HG02840 (cell line): ENCODE data around the gene ARX.

Experiments used
- ATAC-seq: cut with Tn5 transposase; IDR thresholded peaks from one replicate; pipeline ENCODE4 v1.9.1; 2021; ENCODE audit warnings: mild to moderate bottlenecking, moderate library complexity, moderate number of reproducible peaks; ENCODE audit not compliant: unreplicated experiment, low FRiP score

ARX gene

DNA sequence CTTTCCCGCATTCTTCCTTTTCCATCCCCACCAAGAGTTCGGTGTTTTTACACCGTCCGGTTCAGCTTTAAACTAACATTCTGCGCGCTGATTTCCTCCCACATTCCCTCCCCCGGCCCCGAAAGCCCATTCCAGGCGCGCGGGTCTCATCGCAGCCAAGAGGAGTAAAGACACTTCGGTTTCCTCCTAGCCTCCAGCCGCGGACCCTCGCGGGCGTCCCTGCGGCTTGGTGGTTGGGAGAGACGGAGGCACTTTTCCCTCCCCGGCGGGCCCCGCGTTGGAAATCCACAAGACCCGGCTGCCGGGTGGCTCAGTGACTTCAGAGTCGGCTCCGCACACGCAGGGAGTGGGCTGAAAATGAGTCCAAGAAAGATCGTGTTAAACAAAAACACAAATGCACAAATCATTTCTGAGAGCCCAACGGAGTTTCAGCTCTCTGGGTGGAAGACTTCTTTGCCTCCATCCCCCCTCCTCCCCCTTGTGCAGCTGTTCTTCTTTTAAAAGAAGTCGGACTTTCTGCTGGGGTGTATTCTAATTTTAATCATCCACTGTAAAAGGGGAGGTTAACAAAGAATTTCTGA lies 2.0 kb upstream of the ARX start:
- no peak for ATAC-seq

GRCh38 chrX:25016938-25017598 lies 1.3 kb upstream of the ARX start:
- ATAC-seq = no peak

DNA sequence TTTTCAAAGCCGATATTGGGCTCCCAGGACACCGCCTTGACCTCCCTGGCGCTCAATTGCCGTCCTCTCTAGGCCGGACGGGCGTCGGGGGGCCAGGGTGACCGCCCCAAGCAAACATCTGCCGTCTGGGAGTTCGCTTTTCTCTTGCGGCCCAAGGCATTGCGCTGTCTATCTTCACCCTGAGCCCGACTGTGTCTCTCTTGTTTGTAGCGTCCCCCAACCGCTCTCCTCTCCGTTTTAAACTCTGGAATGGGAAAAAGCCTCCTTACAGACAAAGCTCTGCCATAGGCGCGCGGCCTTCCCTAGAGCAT lies 551 bp upstream of the ARX start:
- ATAC-seq = no peak

DNA sequence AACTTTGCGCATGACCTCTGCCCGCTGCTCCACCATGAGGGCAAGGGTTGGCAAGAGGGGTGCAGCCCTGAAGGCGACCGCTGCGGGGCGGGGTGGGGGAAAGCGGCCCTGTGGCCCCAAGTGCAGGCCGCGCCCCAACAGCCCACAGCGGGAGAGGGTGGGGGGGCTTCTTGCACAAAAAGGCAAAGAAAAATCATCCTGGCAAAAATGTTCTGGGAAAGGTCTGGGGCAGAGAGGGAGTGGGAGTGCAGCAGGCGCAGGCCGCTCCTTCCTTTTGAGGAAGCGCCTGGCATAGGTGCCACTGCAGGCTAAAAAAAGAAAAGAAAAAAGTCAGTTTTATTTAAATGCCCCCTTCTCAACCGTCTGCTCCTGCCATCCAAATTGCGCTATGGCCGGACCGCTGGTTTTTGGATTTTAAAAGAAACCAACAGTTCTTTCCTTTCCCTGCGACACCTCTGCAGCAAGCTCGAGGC lies 1.4 kb downstream of the ARX start:
- no peak for ATAC-seq

DNA sequence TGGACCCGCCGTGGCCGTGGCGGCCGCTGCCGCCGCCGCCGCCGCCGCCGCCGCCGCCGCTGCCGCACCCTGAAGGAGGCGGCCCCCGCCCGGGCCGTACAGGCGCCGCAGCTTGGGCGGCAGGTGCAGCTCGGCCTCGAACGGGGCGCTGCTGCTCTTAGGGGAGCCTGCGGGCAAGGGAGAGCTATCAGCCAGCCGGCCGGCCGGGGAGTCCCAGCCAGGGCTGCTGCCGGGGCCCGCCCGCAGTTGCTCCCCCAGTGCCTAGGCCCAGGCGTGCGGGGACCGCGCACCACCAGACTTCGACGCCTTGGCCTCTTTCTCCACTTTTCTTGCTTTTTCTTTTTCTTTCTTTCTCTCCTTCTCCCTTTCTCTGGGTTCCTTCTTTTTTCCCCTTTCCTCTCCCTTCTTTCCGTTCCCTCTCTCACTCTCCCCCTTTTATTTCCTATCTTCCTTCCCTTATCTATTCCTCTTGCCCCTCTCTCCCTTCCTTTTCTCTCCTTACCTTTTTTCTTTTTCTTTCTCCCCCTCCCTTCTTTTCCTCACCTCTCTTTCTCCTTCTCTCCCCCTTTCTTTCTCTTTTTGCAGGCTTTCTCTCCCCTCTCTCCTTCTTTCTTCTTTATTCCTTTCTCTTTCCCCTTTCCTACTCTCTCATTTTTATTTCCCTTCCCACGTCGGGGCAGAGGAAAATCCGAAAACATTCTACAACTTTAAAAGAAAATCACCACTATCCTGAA lies 2.0 kb downstream of the ARX start:
- no peak for ATAC-seq

DNA sequence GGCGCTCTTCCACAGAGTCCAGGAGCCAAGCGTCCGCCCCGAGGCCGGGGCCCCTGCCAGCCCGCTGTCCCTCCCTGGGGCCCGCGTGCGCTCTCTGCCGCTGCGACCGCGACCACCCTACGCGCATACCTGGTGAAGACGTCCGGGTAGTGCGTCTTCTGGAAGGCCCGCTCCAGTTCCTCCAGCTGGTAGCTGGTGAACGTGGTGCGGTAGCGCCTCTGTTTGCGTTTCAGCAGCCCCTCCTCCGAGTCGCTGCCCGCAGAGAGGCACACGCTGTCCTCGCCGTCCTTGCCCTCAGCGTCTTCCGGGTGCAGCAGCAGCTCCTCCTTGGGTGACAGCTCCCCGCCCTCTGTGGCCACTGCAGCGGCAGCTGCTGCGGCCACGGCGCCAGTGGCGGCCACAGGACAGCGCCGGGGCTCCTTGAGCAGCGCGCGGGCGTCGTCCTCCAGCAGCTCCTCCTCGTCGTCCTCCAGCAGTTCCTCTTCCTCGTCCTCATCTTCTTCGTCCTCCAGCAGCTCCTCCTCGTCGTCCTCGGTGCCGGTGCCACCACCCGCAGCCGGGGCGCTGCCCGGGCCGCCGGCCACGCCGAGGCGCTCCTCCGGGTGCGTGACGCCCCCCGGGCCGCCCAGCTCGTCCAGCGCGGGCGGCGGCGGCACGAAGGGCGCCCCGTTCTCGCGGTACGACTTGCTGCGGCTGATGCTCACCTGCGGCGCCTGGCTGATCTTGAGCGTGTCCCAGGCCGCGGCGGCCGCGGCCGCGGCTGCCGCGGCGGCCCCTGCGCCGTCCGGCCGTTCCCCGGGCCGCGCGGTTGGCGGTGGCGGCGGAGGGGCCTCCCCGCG lies 2.8 kb downstream of the ARX start:
- ATAC-seq = no peak

DNA sequence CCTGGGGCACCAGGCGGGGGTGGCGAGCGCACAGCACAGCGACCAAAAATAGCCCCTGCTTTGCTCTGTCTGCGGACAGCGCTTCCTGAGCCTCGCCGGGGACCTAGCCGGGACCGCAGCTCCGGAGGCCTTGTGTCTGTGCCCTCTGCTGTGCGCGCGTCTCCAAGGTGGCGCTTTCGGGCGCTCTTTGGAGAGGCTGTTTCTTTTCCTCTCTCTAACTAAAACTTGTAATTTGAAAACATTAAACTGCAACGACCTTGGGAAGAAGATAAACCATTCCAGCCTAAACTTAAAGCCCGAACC lies 3.4 kb downstream of the ARX start:
- ATAC-seq = no peak

DNA sequence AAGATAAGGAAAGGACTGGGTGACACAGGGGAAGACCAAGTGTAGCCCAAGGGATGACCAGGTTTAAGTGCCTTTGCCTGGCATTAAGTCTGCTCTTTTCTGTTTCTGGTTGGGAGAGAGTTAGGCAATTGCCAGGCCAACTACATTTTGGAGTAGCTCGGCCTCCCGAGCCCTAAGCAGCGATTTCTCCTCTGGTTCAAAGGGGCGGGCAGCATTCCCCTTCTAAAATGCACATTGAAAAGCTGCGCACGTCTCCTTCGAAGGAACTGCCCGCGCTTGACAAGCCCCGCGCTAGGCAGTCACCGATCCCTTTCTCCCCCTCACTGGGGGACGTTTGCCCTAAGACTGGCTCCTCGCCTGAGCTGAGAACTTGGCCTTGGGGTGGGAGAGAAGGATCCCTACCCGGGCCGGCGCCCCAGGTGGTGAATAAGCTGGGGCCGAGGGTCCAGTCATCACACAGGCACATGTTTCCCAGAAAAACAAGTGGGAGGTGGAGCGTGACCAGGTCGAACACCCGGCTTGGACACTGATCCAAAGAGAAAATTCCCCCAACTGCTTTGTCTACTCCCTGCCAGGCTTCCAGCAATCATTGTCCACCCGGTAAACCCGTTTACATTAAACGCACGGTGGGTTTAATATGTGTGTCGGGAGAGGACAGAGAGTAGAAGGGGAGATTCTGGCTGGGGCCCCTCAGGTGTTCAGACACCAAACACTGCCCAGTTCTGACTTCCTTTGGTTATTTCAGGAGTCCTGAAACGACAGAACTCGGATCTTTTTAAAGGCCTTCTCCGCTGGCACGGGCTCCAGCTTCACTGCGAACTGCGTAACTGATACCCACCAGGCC lies 4.0 kb downstream of the ARX start:
- no peak for ATAC-seq

DNA sequence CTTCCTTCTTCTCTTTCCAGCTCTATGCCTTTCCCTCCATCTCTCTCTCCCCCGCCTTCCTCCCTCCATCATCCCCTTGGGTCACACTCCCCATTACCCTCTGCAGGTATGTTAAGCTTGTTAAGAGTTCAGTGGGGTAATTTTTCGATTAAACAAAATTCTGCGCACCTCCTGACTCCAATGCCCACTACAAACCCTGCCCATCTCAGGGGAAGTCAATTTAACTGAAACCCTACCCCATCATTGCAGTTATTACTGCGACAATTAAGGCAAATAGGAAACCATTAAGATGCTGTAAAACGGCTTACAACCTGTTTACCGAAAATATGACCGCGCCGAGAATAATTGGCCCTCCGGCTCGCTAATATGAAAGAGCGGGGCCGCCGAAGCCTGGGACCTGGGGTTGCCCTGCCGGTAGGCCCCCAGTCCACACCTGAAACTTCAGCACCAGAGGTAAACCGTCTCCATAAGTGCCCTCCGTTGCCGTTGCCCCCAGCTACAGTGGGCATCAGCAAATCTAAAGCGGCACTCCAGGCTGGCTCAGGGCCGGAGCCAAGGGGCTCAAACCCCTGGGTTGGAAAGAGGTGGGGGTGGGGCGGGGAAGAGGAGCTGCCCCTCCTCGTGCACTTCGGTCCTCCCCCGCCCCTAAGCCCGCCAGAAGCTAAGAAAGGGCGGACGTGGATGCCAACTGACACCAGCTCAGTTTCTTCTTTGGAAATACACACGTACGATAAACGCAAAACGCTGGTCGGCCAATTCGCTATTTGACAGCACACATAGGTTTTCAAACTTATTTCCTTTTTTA lies 4.8 kb downstream of the ARX start:
- ATAC-seq = no peak

GRCh38 chrX:25009407-25009806 lies 6.4 kb downstream of the ARX start:
- no peak for ATAC-seq

DNA sequence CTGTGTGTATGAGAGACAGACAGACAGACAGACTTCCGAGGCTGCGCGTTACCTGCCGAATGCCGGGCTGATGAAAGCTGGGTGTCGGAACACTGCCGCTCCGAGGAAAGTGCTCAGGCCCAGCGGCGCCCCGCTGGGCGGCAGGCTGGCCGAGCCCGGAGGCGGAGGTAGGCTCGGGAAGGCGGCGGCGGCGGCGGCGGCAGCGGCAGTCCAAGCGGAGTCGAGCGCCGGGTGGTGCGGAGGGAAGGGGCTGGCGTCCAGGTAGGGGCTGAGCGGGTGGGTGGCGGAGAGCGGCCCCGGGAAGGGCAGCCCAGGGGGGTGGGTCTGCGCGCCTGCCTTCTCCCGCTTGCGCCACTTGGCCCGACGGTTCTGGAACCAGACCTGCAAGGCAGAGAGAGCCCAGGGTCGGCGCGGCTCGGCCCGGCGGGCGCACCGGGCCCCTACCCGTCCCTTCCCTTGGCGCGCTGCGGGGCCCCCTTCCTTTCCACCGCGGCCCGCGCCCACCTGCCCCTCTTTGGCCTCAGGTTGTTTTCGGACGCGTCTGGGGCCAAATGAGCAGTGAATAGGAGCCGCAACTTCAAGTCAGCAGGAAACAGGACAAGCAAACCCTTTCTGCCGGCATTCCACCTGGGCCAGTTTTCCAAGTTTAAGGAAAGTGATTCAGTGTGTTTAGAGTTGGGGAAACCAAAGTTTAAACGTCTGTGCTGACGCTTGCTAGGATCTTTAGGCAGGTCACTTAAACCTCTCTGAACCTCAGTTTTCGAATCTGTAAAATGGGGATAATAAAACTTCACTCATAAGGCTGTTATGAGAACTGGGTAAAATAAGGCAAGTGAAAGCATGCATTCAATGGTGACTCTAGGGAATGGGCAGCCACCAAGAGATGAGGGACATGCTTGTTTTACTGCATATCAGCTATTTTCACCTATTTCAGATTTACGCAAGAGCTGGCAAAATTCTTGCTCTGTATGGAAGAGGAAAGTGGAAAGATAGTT lies 8.4 kb downstream of the ARX start:
- no peak for ATAC-seq

DNA sequence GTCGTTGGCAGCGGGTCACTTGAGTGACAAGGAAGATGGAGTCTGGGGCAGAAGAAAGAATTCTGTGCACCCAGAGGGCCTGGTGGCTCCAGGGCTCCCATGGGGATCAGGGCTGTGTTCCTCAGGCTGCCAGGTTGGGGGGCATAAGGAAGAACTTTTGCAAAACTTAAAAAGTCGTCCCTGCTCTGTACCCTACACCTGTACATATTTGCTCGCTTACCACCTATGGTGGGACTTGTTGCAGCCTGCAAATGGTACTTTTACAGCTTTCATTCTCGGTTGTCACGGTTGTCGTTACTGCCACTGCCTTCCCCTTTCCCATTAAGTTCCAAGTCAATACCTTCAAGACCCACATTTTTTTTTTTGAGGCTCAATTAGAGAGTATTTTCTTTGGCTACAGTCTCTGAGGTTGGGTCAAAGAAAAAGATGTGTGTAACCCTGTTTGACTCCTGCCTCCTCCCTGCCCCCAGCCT lies 9.1 kb downstream of the ARX start:
- no peak for ATAC-seq

DNA sequence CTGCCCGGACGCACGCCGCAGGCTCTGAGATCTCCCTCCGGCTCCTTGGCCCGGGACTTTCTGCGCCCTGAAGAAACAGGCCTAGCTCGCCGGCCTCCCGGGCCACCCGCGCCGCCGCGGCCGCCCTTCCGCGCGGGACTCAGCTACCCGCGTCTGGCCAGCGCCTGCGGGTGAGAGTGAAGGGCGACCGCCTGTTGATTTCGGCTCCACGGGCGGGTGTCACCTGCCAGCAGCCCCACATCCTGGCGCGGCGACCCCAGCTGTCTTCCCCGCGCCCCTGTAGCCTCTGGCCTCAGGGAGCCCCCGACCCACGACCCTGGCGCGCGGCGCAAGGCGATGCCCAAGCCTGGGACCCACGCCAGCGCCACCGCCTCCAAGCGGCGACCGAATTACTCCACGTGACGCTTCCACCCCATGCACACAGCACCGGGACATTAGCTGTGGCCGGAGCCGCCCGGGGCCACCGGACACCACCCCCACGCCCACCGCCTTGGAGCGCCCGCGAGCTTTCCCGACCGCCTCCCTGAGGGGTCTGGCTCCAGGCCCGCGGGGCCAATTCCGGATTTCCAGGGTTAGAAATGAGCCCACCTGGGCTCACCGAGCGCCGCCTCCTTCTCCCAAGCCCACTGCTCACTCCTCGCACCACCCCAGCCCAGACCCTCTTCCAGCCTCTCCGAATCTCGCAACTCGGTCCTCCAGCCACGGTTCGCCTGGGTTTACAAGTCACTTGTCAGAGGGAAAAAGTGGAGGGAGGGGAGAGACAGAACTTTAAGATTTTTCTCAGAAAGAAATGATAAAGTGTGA lies 10.2 kb downstream of the ARX start:
- no peak for ATAC-seq

DNA sequence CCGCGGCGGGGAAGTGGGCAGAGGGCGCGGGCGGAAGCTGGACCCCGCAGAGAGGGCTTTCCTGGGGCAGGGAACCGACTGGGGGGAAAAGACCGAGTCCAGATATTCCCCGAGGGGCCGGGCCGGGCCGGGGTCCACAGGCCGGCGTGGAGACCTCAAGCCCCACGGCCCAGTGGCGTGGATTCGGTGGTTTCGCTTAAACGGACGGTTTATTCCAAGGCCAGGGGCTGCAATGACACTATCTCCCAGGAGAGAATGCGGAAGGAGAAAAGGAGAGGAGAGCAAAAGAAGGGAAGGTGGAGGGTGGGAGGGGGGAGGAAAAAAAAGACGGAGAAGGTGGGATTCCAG lies 10.8 kb downstream of the ARX start:
- no peak for ATAC-seq

DNA sequence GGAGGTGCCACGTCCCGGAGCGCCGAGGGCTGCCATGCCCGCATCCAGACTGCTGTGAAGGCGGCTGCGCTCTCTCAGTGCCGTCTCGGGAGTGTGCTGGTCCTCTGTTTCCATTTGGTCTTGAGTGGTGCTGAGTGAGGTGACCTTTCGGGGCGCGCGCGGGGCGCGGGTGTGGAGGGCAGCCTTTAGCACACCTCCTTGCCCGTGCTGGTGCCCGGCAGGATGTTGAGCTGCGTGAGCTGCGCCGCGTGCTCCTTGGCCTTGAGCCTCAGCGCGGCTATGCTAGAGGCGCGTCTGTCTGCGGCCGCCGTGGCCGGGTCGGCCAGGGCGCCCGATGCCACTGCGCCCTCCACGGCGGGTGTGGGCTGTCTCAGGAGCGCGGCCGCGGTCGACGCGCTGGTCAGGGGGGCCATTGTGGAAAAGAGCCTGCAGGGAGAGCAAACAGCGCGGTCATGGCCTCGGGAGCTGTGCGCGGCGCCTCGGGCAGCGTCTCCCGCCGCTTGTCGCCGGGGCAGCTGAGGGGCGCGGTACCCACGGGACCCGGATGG lies 11.2 kb downstream of the ARX start:
- ATAC-seq = no peak

DNA sequence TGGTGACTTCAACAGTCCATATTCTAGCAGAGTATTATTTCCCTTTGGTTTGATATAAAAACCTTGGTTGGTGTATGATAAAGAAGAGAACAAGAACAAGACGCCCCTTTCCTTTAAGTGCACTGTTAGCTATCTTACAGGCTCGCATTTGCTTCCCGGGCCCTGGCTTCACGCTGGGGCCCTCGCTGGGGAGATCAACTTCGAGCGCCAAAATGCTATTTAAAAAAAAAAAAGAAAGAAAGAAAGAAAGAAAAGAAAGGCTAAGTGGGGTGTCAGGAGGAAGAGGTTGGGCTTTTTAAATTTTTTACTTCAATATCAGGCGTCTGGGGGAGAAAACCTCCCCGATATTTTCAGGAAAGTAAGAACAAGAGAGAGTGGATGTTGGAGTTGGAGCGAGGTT lies 11.7 kb downstream of the ARX start:
- no peak for ATAC-seq

DNA sequence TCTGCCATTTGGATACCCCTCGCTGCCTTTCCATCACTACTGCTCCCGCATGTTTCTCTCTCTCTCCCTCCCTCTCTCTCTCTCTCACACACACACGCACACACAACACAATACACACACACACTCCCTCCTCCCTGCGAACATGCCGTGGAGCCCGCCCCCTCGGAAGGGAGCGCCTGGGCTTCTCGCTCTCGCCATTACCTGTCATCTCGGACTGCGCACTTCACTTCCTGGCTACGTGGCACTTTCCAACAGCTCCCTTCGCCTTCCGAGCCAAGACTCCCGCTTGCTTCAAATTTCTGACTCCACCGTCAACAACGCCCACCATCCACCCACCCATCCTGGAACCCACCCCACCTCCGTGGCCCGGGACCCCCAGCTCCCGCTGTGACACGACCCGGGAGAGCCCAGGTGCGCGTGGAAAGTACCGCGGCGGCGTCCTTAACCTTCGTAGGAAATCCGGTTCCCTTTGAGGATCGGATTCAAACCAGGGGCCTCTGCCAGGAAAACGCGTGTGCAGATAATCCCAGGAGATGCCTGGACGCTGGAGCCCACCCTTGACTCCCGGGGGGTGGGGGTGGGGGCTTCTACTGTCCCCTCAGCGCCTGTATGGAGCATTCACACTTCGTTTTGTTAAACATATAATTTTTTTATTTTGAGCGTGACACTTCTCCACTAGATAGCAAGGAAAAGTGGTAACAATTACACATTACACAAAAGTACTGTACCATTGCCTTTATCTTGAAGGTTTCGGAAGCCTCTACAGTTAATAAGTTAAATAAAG lies 12.5 kb downstream of the ARX start:
- ATAC-seq = no peak
